Gastroesophageal sphincter (tissue), 4 donors: ENCODE measurements around the gene JPT2. TPM values are rescaled to one million over a fixed set of nuclear protein-coding genes. Genes with fewer than 3 reads are reported as not detected.

Source experiments
- ATAC-seq: fragments of 150-250 bp; one replicate; pipeline ENCODE4 v1.9.1; 2016; ENCODE audit warnings: mild to moderate bottlenecking, moderate library complexity
- H3K27ac ChIP-seq, 4 donors: fragments of 200-600 bp; sonication (generic) in 3 of 4; 1 replicate in 3 of 4; 2 replicates in 1 of 4; pipeline ENCODE4 v1.5.1; 2016 to 2019
- H3K27me3 ChIP-seq: fragments of 200-600 bp; sonication (generic); one replicate; pipeline ENCODE4 v1.5.1; 2019
- H3K36me3 ChIP-seq, 2 donors: fragments of 200-600 bp; sonication (generic); one replicate each; pipeline ENCODE4 v1.5.1; 2019; ENCODE audit warnings: control low read depth in 1 of 2
- H3K4me1 ChIP-seq, 3 donors: fragments of 200-600 bp; sonication (generic); 1 replicate in 2 of 3; 2 replicates in 1 of 3; pipeline ENCODE4 v1.5.1; 2016 to 2019; ENCODE audit warnings: control low read depth in 2 of 3
- H3K4me3 ChIP-seq, 2 donors: fragments of 200-600 bp; sonication (generic); one replicate each; pipeline ENCODE4 v1.5.1; 2019; ENCODE audit warnings: mild to moderate bottlenecking in 1 of 2, moderate library complexity in 1 of 2
- H3K9me3 ChIP-seq, 3 donors: fragments of 200-600 bp; sonication (generic); one replicate each; pipeline ENCODE4 v1.5.1; 2017 to 2019; ENCODE audit warnings: control low read depth in 2 of 3
- CTCF ChIP-seq, 4 experiments: fragments of 200-600 bp in 2 of 4; fragments of 450-650 bp in 2 of 4; sonication (generic) in 1 of 4; IDR thresholded peaks; one replicate each; pipeline ENCODE4 v1.5.1; 2017 to 2019; ENCODE audit warnings: antibody characterized with exemption in 4 of 4, mild to moderate bottlenecking in 2 of 4, moderate library complexity in 2 of 4
- EP300 ChIP-seq: sonication (generic); formaldehyde crosslinking; IDR thresholded peaks from one replicate; pipeline ENCODE4 v1.6.1; 2017; ENCODE audit warnings: antibody characterized with exemption, mild to moderate bottlenecking
- POLR2A ChIP-seq, 2 donors: fragments of 450-650 bp; IDR thresholded peaks; one replicate each; pipeline ENCODE4 v1.6.1; 2017; ENCODE audit warnings: antibody characterized with exemption in 2 of 2, mild to moderate bottlenecking in 2 of 2, moderate library complexity in 1 of 2
- POLR2AphosphoS5 ChIP-seq: sonication (generic); formaldehyde crosslinking; IDR thresholded peaks from one replicate; pipeline ENCODE4 v1.6.1; 2017; ENCODE audit warnings: antibody characterized with exemption
- whole genome bisulfite sequencing, 2 donors: methylation state at CpG; one replicate each; pipeline ENCODE4 v1.1.5; 2018; ENCODE audit warnings: low coverage in 1 of 2; 5-methylcytosine and 5-hydroxymethylcytosine counted together
- total RNA-seq, 4 donors: library from RNA; depleted of rRNA; stranded (reverse); fragments of >200 nt; gene quantifications; one replicate each; pipeline ENCODE4 v1.1.0, GENCODE V29; 2016

Gene JPT2
- 10 to 100 TPM; 21.4 to 49.9 (median 31.6) TPM for total RNA-seq

GRCh38 chr16:1677942-1678499, at the start of gene JPT2:
Gene JPT2, plus strand, starts transcription at chr16:1678279. Its CDS starts 34 bp downstream, at chr16:1678313.
- H3K36me3 ChIP-seq, result peaks cover 0 to 37% of the 10 kb centered on the region in 2 donors
- H3K27me3 ChIP-seq, result no peaks in the 10 kb centered on the region
- peak within 1 kb of the TSS in 3 of 4 donors; percentile 77 to 81 (median 79) for H3K27ac ChIP-seq
- peak within 1 kb of the TSS; percentile 55 to 92 for H3K4me3 ChIP-seq
- H3K4me1 ChIP-seq, result peaks cover 0 to 27% (median 5%) of the 10 kb centered on the region in 3 donors
- H3K9me3 ChIP-seq, result no peaks in the 10 kb centered on the region
- peak; percentile 98 for ATAC-seq
- peak; percentile 57 for TF ChIP-seq POLR2AphosphoS5
- no peak for TF ChIP-seq EP300
- 4% methylated on average over 3 of the region's 79 CpGs; no CpG with 5 or more reads in 1 of the 2 donors for WGBS, 2 donors

- Histone ChIP-seq H3K36me3 (peaks cover 0 to 95% of the 10 kb centered on the region in 2 donors), H3K27ac (no peak overlapping the region), H3K4me1 (no peaks in the 10 kb centered on the region), H3K27me3 (no peaks in the 10 kb centered on the region), H3K4me3 (no peak overlapping the region), H3K9me3 (no peaks in the 10 kb centered on the region)
- TF ChIP-seq EP300, result no peak
- TF ChIP-seq POLR2A (IDR thresholded peaks at IDR 0.05), result no peak
- TF ChIP-seq POLR2AphosphoS5, result no peak
- TF ChIP-seq CTCF (IDR thresholded peaks at IDR 0.05), result no peak
- 86 to 87% methylated on average over 17 to 18 of the region's 20 CpGs for WGBS, 2 donors
- no peak for ATAC-seq
Measured at GRCh38 chr16:1630450-1631213, 47.4 kb upstream of the JPT2 start.

GRCh38 chr16:1631230-1631629, 46.8 kb upstream of the JPT2 start:
- H3K36me3 ChIP-seq, result peaks cover 0 to 95% of the 10 kb centered on the region in 2 donors
- no peaks in the 10 kb centered on the region for H3K4me1 ChIP-seq
- no peak for ATAC-seq
- H3K9me3 ChIP-seq, result no peaks in the 10 kb centered on the region
- H3K27ac ChIP-seq, result no peak overlapping the region
- no peaks in the 10 kb centered on the region for H3K27me3 ChIP-seq
- no peak overlapping the region for H3K4me3 ChIP-seq
- TF ChIP-seq CTCF (IDR thresholded peaks at IDR 0.05) (no peak), EP300 (no peak), POLR2AphosphoS5 (no peak), POLR2A (IDR thresholded peaks at IDR 0.05) (no peak)
- WGBS, 2 donors, result 80 to 91% methylated on average over 3 to 4 of the region's 9 CpGs

- ATAC-seq, result no peak
- H3K36me3 ChIP-seq, result peaks cover 0 to 95% of the 10 kb centered on the region in 2 donors
- H3K4me1 ChIP-seq, result no peaks in the 10 kb centered on the region
- no peaks in the 10 kb centered on the region for H3K9me3 ChIP-seq
- H3K4me3 ChIP-seq, result no peak overlapping the region
- 65 to 84% methylated on average over 5 to 15 of the region's 18 CpGs for WGBS, 2 donors
- no peaks in the 10 kb centered on the region for H3K27me3 ChIP-seq
- H3K27ac ChIP-seq, result no peak overlapping the region
- TF ChIP-seq EP300, result no peak
Measured at GRCh38 chr16:1631931-1632637, 46.0 kb upstream of the JPT2 start.

GRCh38 chr16:1632638-1632970, 45.5 kb upstream of the JPT2 start:
- H3K27me3 ChIP-seq, result no peaks in the 10 kb centered on the region
- H3K4me1 ChIP-seq, result no peaks in the 10 kb centered on the region
- no peaks in the 10 kb centered on the region for H3K9me3 ChIP-seq
- no peak overlapping the region for H3K27ac ChIP-seq
- no peak for ATAC-seq
- no peak overlapping the region for H3K4me3 ChIP-seq
- H3K36me3 ChIP-seq, result peaks cover 0 to 95% of the 10 kb centered on the region in 2 donors
- TF ChIP-seq POLR2A (IDR thresholded peaks at IDR 0.05) (no peak), POLR2AphosphoS5 (no peak), CTCF (IDR thresholded peaks at IDR 0.05) (no peak), EP300 (no peak)
- WGBS, 2 donors, result 91 to 100% methylated on average over 1 to 10 of the region's 13 CpGs
